H9 (cell line): ENCODE data around the gene CAMTA1. TPM values are rescaled to one million over a fixed set of nuclear protein-coding genes. Genes with fewer than 3 reads are reported as not detected.

Experiments
- DNase-seq: peaks from one replicate; pipeline ENCODE4 v3.0.0-alpha.2; 2017
- H2AFZ ChIP-seq: one replicate; pipeline ENCODE4 v1.6.1; 2013; ENCODE audit warnings: mild to moderate bottlenecking, low read length, control low read depth, moderate library complexity
- H2AK5ac ChIP-seq: 2 replicates; pipeline ENCODE4 v1.6.1; 2013; ENCODE audit warnings: low read length, control low read depth, mixed read lengths; ENCODE audit not compliant: insufficient read length
- H2BK120ac ChIP-seq: one replicate; pipeline ENCODE4 v1.6.1; 2013; ENCODE audit warnings: low read depth, mild to moderate bottlenecking, low read length, control low read depth, inconsistent platforms; ENCODE audit not compliant: poor library complexity, severe bottlenecking
- H2BK12ac ChIP-seq: 2 replicates; pipeline ENCODE4 v1.6.1; 2013; ENCODE audit warnings: low read length, control low read depth, mixed read lengths, low read depth; ENCODE audit not compliant: insufficient read length
- H2BK15ac ChIP-seq: 2 replicates; pipeline ENCODE4 v1.6.1; 2013; ENCODE audit warnings: low read depth, low read length, control low read depth
- H2BK20ac ChIP-seq: one replicate; pipeline ENCODE4 v1.6.1; 2013; ENCODE audit warnings: low read depth, mild to moderate bottlenecking, low read length, control low read depth, inconsistent platforms; ENCODE audit not compliant: poor library complexity, severe bottlenecking
- H2BK5ac ChIP-seq: 2 replicates; pipeline ENCODE4 v1.6.1; 2013; ENCODE audit warnings: low read length, control low read depth, mixed read lengths; ENCODE audit not compliant: insufficient read length
- H3K14ac ChIP-seq: 2 replicates; pipeline ENCODE4 v1.6.1; 2013; ENCODE audit warnings: low read length, control low read depth; ENCODE audit not compliant: insufficient read depth
- H3K18ac ChIP-seq: 2 replicates; pipeline ENCODE4 v1.6.1; 2013; ENCODE audit warnings: low read depth, mild to moderate bottlenecking, mixed read lengths, low read length, control low read depth; ENCODE audit not compliant: insufficient read length
- H3K23ac ChIP-seq: 2 replicates; pipeline ENCODE4 v1.6.1; 2013; ENCODE audit warnings: low read length, control low read depth, mixed read lengths, low read depth; ENCODE audit not compliant: insufficient read length
- H3K23me2 ChIP-seq: 2 replicates; pipeline ENCODE4 v1.6.1; 2013; ENCODE audit warnings: low read depth, mild to moderate bottlenecking, mixed read lengths, low read length, control low read depth; ENCODE audit not compliant: insufficient read length, poor library complexity, severe bottlenecking
- H3K27ac ChIP-seq: 2 replicates; pipeline ENCODE4 v1.5.1; 2013; ENCODE audit warnings: low read length, control low read depth, mixed read lengths, low read depth; ENCODE audit not compliant: insufficient read length
- H3K27me3 ChIP-seq: 2 replicates; pipeline ENCODE4 v1.6.1; 2013; ENCODE audit warnings: low read length, control low read depth, inconsistent platforms; ENCODE audit not compliant: insufficient read depth
- H3K4ac ChIP-seq: 2 replicates; pipeline ENCODE4 v1.6.1; 2013; ENCODE audit warnings: low read depth, mild to moderate bottlenecking, control low read depth, inconsistent platforms, low read length, moderate library complexity
- H3K4me1 ChIP-seq: 2 replicates; pipeline ENCODE4 v1.6.1; 2013; ENCODE audit warnings: low read length, control low read depth, inconsistent platforms; ENCODE audit not compliant: insufficient read depth
- H3K4me2 ChIP-seq: 2 replicates; pipeline ENCODE4 v1.6.1; 2013; ENCODE audit warnings: low read length, control low read depth, mixed read lengths; ENCODE audit not compliant: insufficient read length, insufficient read depth
- H3K56ac ChIP-seq: 2 replicates; pipeline ENCODE4 v1.6.1; 2013; ENCODE audit warnings: low read depth, mild to moderate bottlenecking, mixed read lengths, low read length, control low read depth; ENCODE audit not compliant: insufficient read length
- H3K79me1 ChIP-seq: 2 replicates; pipeline ENCODE4 v1.6.1; 2013; ENCODE audit warnings: low read depth, mild to moderate bottlenecking, moderate library complexity, low read length, control low read depth, inconsistent platforms; ENCODE audit not compliant: insufficient read depth, poor library complexity, severe bottlenecking
- H3K79me2 ChIP-seq: 2 replicates; pipeline ENCODE4 v1.6.1; 2013; ENCODE audit warnings: low read length, control low read depth, inconsistent platforms; ENCODE audit not compliant: insufficient read depth
- H3K9ac ChIP-seq: 2 replicates; pipeline ENCODE4 v1.6.1; 2013; ENCODE audit warnings: low read length, control low read depth, mixed read lengths; ENCODE audit not compliant: insufficient read length; ENCODE audit errors: extremely low read depth
- H3K9me3 ChIP-seq: one replicate; pipeline ENCODE4 v1.6.1; 2013; ENCODE audit warnings: low read depth, low read length, inconsistent platforms; ENCODE audit not compliant: control insufficient read depth
- H3T11ph ChIP-seq: one replicate; pipeline ENCODE4 v1.6.1; 2013; ENCODE audit warnings: mild to moderate bottlenecking, low read length, control low read depth, inconsistent platforms
- H4K20me1 ChIP-seq: one replicate; pipeline ENCODE4 v1.6.1; 2013; ENCODE audit not compliant: control insufficient read depth, insufficient read length, insufficient read depth
- H4K5ac ChIP-seq: 2 replicates; pipeline ENCODE4 v1.6.1; 2013; ENCODE audit warnings: low read depth, mild to moderate bottlenecking, mixed read lengths, low read length, control low read depth; ENCODE audit not compliant: insufficient read length
- H4K8ac ChIP-seq: replicated peaks from 2 replicates; pipeline ENCODE4 v1.6.1; 2013; ENCODE audit warnings: low read length, control low read depth, mixed read lengths, low read depth; ENCODE audit not compliant: insufficient read length
- H4K91ac ChIP-seq: 2 replicates; pipeline ENCODE4 v1.6.1; 2013; ENCODE audit warnings: low read depth, mild to moderate bottlenecking, moderate library complexity, mixed read lengths, low read length, control low read depth; ENCODE audit not compliant: insufficient read length
- H3K27ac Mint-ChIP-seq, 3 experiments: 2 replicates in 2 of 3; 3 replicates in 1 of 3; pipeline ENCODE4 v1.8.0; 2020 to 2021; ENCODE audit warnings: mixed read lengths in 3 of 3, mild to moderate bottlenecking in 1 of 3, moderate library complexity in 1 of 3
- H3K27me3 Mint-ChIP-seq: 2 replicates; pipeline ENCODE4 v1.8.0; 2021; ENCODE audit warnings: low read depth, mild to moderate bottlenecking, moderate library complexity, mixed read lengths
- H3K36me3 Mint-ChIP-seq, 3 experiments: 2 replicates in 2 of 3; 3 replicates in 1 of 3; pipeline ENCODE4 v1.8.0; 2020 to 2021; ENCODE audit warnings: low read depth in 3 of 3, mixed read lengths in 3 of 3; ENCODE audit not compliant: insufficient read depth in 1 of 3
- H3K4me1 Mint-ChIP-seq, 2 experiments: 2 replicates each; pipeline ENCODE4 v1.8.0; 2020; ENCODE audit warnings: mixed read lengths in 2 of 2
- H3K4me3 Mint-ChIP-seq, 2 experiments: 2 replicates in 1 of 2; 3 replicates in 1 of 2; pipeline ENCODE4 v1.8.0; 2020 to 2021; ENCODE audit warnings: mild to moderate bottlenecking in 2 of 2, mixed read lengths in 2 of 2, moderate library complexity in 1 of 2
- H3K9me3 Mint-ChIP-seq, 2 experiments: 2 replicates in 1 of 2; 3 replicates in 1 of 2; pipeline ENCODE4 v1.8.0; 2020; ENCODE audit warnings: mild to moderate bottlenecking in 2 of 2, mixed read lengths in 2 of 2, moderate library complexity in 1 of 2
- CTCF ChIP-seq: fragments of 200-600 bp; sonication (generic); conservative IDR thresholded peaks from 3 replicates; pipeline ENCODE4 v1.8.0; 2021; ENCODE audit warnings: antibody characterized with exemption, mild to moderate bottlenecking
- WGBS: extraction: QIAGEN DNeasy Blood & Tissue Kit; methylation state at CpG from one replicate; pipeline ENCODE4 v1.1.7; 2013; ENCODE audit warnings: missing lambda C conversion rate, low lambda C conversion rate, mixed read lengths; ENCODE audit not compliant: insufficient read length; ENCODE audit errors: extremely low coverage; 5-methylcytosine and 5-hydroxymethylcytosine counted together
- total RNA-seq: library from RNA; stranded (reverse); gene quantifications from 2 replicates; pipeline ENCODE4 v1.2.1, GENCODE V29; 2021

Gene CAMTA1
- total RNA-seq, 1 experiment from 2014 or later = 115 TPM

- H2AK5ac ChIP-seq = no peak overlapping the region
- H3K56ac ChIP-seq = no peak overlapping the region
- no peaks in the 10 kb centered on the region for H3K23me2 ChIP-seq
- H3K18ac ChIP-seq = no peak overlapping the region
- no peak overlapping the region for H3K23ac ChIP-seq
- H4K20me1 ChIP-seq = no peaks in the 10 kb centered on the region
- no peaks in the 10 kb centered on the region for H3K9me3 ChIP-seq
- no peak for DNase-seq
- H4K5ac ChIP-seq = no peak overlapping the region
- Mint-ChIP-seq H3K27me3 (no peaks in the 10 kb centered on the region), H3K9me3 (no peaks in the 10 kb centered on the region; a peak in 1 of 5 replicates), H3K36me3 (peaks cover 0 to 8% (median 8%) of the 10 kb centered on the region in 3 experiments; a peak in 3 of 7 replicates), H3K27ac (no peak overlapping the region), H3K4me3 (no peak overlapping the region), H3K4me1 (peaks cover 10 to 14% of the 10 kb centered on the region in 2 experiments)
- no peak overlapping the region for H3K4ac ChIP-seq
- H2BK5ac ChIP-seq = no peak overlapping the region
- no peak overlapping the region for H3K4me2 ChIP-seq
- no peak overlapping the region for H4K8ac ChIP-seq
- H3K79me1 ChIP-seq = no peaks in the 10 kb centered on the region
- no peak overlapping the region for H3K27ac ChIP-seq
- peaks cover 5% of the 10 kb centered on the region; the same call in 1 of the 2 replicates for H3K4me1 ChIP-seq
- no peaks in the 10 kb centered on the region for H3K27me3 ChIP-seq
- no peak overlapping the region for H2BK12ac ChIP-seq
- H2BK15ac ChIP-seq = no peak overlapping the region
- no peak overlapping the region for H2BK20ac ChIP-seq
- no peak overlapping the region for H3T11ph ChIP-seq
- H2AFZ ChIP-seq = no peak overlapping the region
- H3K79me2 ChIP-seq = no peaks in the 10 kb centered on the region
- no peak overlapping the region for H3K14ac ChIP-seq
- WGBS = no CpG with 5 or more reads among the region's 5 CpGs
- TF ChIP-seq CTCF = no peak
- no peak overlapping the region for H3K9ac ChIP-seq
- H2BK120ac ChIP-seq = no peak overlapping the region
- H4K91ac ChIP-seq = no peak overlapping the region
These were observed 962.4 kb downstream of the CAMTA1 start for GRCh38 chr1:7747605-7748004.
